GM10266 (cell line): ENCODE data around the gene MOGAT1.
A peak's percentile ranks its signal among the peaks of the same experiment; 100 is the strongest.

ENCODE experiments used
- DNase-seq: peaks from one replicate; pipeline ENCODE4 v3.0.0; 2012; ENCODE audit errors: extremely low spot score
- CTCF ChIP-seq: IDR thresholded peaks from 2 replicates; pipeline ENCODE4 v1.5.1; 2012; ENCODE audit warnings: mild to moderate bottlenecking, low read depth; ENCODE audit not compliant: control insufficient read depth, insufficient read depth; ENCODE audit errors: missing control alignments

The MOGAT1 gene

GRCh38 chr2:222724208-222724607, 52.8 kb downstream of the MOGAT1 start:
- no peak for DNase-seq
- no peak for TF ChIP-seq CTCF

GRCh38 chr2:222728621-222729020, 57.2 kb downstream of the MOGAT1 start:
- no peak for DNase-seq
- TF ChIP-seq CTCF = no peak

- peak; percentile 17 for DNase-seq
- TF ChIP-seq CTCF = no peak
Measured at GRCh38 chr2:222730366-222730999, 59.0 kb downstream of the MOGAT1 start.

GRCh38 chr2:222731201-222731621, 59.8 kb downstream of the MOGAT1 start:
- DNase-seq = no peak
- no peak for TF ChIP-seq CTCF

GRCh38 chr2:222732489-222733178, 61.2 kb downstream of the MOGAT1 start:
- no peak for TF ChIP-seq CTCF
- no peak for DNase-seq

- no peak for TF ChIP-seq CTCF
Measured at GRCh38 chr2:222733470-222733845, 62.0 kb downstream of the MOGAT1 start.

GRCh38 chr2:222733846-222734702, 62.6 kb downstream of the MOGAT1 start:
- TF ChIP-seq CTCF = no peak
- no peak for DNase-seq

More at GRCh38 chr2:222733470-222733845, 62.0 kb downstream of the MOGAT1 start:
- no peak for DNase-seq
